Subcutaneous adipose tissue (tissue), 4 donors: ENCODE measurements around the gene HTR6. TPM values are rescaled to one million over a fixed set of nuclear protein-coding genes. Genes with fewer than 3 reads are reported as not detected.

Source experiments
- total RNA-seq, 4 donors: library from RNA; depleted of rRNA; stranded (reverse); fragments of >200 nt; gene quantifications; one replicate each; pipeline ENCODE4 v1.1.0, GENCODE V29; 2016
- TF ChIP-seq, protein P1 (sequence below): fragments of 450-650 bp; IDR thresholded peaks from one replicate; pipeline ENCODE4 v1.5.1; 2016; ENCODE audit warnings: low read depth, mild to moderate bottlenecking, control low read depth, antibody characterized with exemption, moderate library complexity

Gene HTR6
- total RNA-seq, 4 donors from 2014 or later, result not detected

DNA sequence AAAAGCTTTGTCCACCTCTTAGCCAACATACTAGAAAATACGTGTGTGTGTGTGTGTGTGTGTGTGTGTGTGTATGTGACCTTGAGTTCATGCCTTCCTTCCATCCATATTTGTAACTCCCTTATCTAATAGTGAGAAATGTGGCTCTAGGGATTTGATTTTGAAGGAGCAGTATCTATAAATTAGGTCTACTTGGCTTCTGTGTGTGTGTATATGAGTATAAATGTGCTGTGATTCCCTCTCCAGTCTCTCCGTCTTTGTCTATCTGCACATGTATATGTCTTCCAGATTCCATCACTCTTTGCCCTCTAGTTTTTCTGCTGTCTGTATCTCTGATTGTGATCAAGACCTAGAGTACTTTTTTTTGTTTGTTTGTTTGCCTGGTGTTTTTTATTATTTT is 32.5 kb upstream of the HTR6 start:
- TF ChIP-seq, protein P1, sequence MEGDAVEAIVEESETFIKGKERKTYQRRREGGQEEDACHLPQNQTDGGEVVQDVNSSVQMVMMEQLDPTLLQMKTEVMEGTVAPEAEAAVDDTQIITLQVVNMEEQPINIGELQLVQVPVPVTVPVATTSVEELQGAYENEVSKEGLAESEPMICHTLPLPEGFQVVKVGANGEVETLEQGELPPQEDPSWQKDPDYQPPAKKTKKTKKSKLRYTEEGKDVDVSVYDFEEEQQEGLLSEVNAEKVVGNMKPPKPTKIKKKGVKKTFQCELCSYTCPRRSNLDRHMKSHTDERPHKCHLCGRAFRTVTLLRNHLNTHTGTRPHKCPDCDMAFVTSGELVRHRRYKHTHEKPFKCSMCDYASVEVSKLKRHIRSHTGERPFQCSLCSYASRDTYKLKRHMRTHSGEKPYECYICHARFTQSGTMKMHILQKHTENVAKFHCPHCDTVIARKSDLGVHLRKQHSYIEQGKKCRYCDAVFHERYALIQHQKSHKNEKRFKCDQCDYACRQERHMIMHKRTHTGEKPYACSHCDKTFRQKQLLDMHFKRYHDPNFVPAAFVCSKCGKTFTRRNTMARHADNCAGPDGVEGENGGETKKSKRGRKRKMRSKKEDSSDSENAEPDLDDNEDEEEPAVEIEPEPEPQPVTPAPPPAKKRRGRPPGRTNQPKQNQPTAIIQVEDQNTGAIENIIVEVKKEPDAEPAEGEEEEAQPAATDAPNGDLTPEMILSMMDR, result no peak

DNA sequence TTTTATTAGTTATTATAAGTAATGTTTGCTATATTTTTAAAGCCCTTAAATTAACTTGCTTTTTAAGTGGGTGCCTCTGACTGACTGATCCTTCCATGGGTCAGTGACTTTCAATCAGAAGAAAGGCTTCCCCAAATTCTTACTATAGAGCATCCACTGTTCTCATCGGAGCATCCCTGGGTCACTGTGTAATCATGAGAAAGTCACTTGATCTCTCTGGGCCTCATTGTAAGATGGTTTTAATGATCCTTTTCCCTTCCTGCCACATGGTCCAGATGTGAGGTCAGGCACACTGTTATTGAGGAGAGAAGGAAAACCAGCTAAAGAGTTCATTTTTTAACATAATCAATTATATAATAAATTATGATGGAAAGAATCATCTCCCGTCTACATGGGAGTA is 31.6 kb upstream of the HTR6 start:
- TF ChIP-seq, protein P1, result no peak

DNA sequence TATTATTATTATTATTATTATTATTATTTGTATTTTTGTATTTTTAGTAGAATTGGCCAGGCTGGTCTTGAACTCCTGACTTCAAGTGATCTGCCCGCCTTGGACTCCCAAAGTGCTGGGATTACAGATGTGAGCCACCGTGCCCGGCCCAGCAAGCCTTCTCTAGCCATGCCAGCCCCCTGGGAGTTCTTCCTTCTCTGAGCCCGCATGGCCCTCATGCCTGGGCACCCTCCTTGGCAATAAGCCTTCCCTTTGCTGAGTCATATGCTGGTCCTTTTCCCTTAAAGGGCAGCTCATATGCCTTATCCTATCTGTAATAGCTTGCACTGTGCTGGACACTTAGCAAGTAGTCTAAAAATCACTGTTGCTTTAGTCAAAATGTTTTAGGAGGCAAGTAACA is 29.0 kb upstream of the HTR6 start:
- TF ChIP-seq, protein P1, result no peak

DNA sequence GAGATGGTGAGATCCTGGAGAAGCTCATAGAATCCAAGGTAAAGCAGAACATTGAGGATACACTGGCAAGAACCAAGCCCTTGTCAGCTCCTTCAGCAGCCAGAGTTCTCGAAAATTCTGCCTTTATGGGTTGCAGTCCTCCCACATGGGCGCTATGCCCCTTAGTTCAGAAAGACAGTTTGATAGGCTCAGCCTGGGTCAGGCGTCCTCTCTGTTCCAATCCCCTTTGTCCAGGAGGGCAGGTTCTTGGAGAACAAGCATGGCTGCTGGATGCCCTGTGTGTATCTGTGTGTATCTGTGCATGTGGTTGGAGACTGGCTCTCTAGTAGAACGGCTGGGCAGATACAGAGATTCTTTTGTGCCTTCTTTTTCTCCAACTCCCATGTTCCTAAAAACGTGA is 28.6 kb upstream of the HTR6 start:
- TF ChIP-seq, protein P1, result no peak

DNA sequence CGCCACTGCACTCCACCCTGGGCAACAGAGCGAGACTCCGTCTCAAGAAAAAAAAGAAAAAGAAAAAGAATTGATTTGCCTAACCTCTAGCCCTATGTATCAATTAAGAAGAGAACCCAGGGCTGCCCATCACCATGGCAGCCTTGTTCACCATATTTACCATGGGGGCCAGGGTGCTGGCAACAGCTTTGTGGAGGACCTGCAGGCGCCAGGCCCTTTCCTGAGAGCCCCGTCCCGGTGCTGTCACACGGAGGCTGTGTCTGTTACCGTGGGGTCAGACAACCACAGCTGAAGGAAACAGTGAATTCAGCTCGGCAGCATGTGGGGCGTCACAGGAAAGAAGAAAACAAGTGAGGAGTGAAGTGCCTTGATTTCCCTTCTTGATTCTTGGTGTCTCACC is 27.1 kb upstream of the HTR6 start:
- TF ChIP-seq, protein P1, result no peak

DNA sequence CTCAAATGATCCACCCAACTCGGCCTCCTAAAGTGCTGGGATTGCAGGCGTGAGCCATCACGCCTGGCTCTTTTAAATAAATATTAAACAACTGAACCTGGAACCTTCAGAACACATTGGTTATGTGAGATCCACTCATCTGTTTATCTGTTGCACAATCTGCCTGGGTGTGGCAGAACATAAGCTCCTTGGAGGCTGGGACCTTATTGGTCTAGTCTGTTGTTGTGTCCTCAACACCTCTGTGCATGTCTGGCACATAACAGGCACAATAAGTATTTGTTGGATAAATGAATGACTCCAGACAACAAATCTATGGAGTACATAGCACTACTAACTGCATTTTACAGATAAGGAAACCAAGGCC is 24.7 kb upstream of the HTR6 start:
- TF ChIP-seq, protein P1, result no peak

- TF ChIP-seq, protein P1, result no peak
Observed at GRCh38 chr1:19640363-19641316, 24.0 kb upstream of the HTR6 start.
